Fibroblast of the aortic adventitia (primary cell): ENCODE data around the gene ALDH16A1. TPM values are rescaled to one million over a fixed set of nuclear protein-coding genes. Genes with fewer than 3 reads are reported as not detected.

ENCODE experiments used
- DNase-seq: peaks from one replicate; pipeline ENCODE4 v3.0.0-alpha.2; 2010; ENCODE audit warnings: low read depth
- H3K4me3 ChIP-seq: 2 replicates; pipeline ENCODE4 v1.5.1; 2011; ENCODE audit warnings: low read depth, mild to moderate bottlenecking, control low read depth, low read length, moderate library complexity
- total RNA-seq: library from RNA; depleted of rRNA; stranded (reverse); fragments of >200 nt; gene quantifications from 2 replicates; pipeline ENCODE4 v1.2.3, GENCODE V29; 2012; ENCODE audit warnings: low replicate concordance
- TF ChIP-seq, protein P1 (sequence below): IDR thresholded peaks from 2 replicates; pipeline ENCODE4 v1.5.1; 2011; ENCODE audit warnings: mild to moderate bottlenecking, low read length, control low read depth, inconsistent platforms; ENCODE audit not compliant: insufficient read depth

The ALDH16A1 gene
- total RNA-seq, 1 donor: 25.0 TPM

GRCh38 chr19:49447485-49448431 is 5.3 kb upstream of the ALDH16A1 start:
- H3K4me3 ChIP-seq: no peak overlapping the region
- DNase-seq: peak; percentile 20
- TF ChIP-seq, protein P1, sequence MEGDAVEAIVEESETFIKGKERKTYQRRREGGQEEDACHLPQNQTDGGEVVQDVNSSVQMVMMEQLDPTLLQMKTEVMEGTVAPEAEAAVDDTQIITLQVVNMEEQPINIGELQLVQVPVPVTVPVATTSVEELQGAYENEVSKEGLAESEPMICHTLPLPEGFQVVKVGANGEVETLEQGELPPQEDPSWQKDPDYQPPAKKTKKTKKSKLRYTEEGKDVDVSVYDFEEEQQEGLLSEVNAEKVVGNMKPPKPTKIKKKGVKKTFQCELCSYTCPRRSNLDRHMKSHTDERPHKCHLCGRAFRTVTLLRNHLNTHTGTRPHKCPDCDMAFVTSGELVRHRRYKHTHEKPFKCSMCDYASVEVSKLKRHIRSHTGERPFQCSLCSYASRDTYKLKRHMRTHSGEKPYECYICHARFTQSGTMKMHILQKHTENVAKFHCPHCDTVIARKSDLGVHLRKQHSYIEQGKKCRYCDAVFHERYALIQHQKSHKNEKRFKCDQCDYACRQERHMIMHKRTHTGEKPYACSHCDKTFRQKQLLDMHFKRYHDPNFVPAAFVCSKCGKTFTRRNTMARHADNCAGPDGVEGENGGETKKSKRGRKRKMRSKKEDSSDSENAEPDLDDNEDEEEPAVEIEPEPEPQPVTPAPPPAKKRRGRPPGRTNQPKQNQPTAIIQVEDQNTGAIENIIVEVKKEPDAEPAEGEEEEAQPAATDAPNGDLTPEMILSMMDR: no peak

DNA sequence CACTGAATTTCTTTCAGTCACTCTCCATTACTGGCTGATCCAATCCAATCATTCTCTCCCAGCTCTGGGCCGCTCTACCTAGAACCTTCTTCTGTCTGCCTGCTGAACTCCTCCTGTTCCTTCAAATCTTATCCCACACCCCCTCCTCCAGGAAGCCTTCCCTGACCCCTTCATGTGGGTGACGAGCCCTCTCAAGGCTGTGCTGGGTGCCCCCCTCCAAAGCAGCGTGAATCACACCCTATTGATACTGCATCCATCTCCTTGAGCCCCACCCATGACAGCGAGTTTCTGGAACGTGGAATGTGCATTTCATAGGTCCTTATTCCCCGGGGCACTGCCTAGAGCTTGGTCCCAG is 4.6 kb upstream of the ALDH16A1 start:
- no peak overlapping the region for H3K4me3 ChIP-seq
- TF ChIP-seq, protein P1: no peak
- DNase-seq: no peak

- H3K4me3 ChIP-seq: no peak overlapping the region
- TF ChIP-seq, protein P1: no peak
- no peak for DNase-seq
Observed at GRCh38 chr19:49450405-49450804, 2.6 kb upstream of the ALDH16A1 start.

GRCh38 chr19:49451430-49452181 is 1.4 kb upstream of the ALDH16A1 start, which contains the start of gene PIH1D1:
PIH1D1 (minus strand) TSS chr19:49451814; CDS start chr19:49451574, 240 bp downstream.
- DNase-seq: peak; percentile 99
- peak within 1 kb of the TSS; percentile 97 for H3K4me3 ChIP-seq
- TF ChIP-seq, protein P1: peak; percentile 47

DNA sequence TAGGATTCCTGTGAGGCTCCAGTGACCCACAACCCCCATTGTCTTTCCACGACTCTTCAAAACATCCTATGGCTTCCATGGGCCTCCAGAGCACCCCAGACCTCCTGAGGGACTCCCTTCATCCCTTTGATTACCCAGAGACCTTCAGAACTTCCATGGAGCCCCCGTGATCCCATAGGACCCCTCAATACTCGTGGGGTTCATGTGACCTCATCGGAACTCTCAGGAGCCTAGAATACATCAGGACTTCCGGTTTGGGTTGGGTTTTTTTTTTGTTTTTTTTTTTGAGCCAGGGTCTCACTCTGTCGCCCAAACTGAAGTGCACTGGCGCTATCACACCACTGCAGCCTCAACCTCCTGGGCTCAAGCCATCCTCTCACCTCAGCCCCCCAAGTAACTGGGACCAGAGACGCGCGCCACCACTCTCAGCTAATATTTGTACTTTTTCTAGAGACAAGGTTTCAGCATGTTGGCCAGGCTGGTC is 774 bp downstream of the ALDH16A1 start:
- H3K4me3 ChIP-seq: peak overlapping the region; percentile 83
- TF ChIP-seq, protein P1: no peak
- no peak for DNase-seq

DNA sequence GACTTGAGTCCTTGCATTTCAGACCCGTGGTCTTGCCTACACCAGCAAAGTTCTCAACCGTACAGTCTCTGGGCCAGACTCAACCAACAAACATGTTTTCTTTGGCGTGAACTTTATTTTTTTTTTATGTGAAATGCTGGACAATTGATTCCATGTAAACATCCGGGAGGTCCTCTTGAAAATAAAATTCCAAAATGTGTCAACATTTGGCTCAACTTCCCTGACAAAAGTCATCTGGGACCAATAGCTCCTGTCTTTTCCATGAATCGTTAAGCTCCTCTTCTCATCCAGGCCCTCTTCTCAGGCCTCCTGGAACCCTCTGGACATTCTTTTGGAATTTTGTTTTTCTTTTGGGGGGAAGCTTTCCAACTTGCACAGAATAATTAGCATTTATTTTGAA is 2.7 kb downstream of the ALDH16A1 start:
- no peak for DNase-seq
- TF ChIP-seq, protein P1: no peak
- no peak overlapping the region for H3K4me3 ChIP-seq
